Astrocyte (in vitro differentiated cells and primary cell): ENCODE data around the gene NTN4.

Experiments
- CTCF ChIP-seq: IDR thresholded peaks from 2 replicates; pipeline ENCODE4 v1.5.1; 2011; ENCODE audit warnings: low read depth, mild to moderate bottlenecking, inconsistent platforms, low read length, moderate library complexity; ENCODE audit not compliant: insufficient read depth
- EZH2 ChIP-seq: IDR thresholded peaks from 2 replicates; pipeline ENCODE4 v1.6.1; 2012; ENCODE audit warnings: mild to moderate bottlenecking, low read length, inconsistent platforms; ENCODE audit not compliant: insufficient read depth

- TF ChIP-seq CTCF, result no peak
- no peak for TF ChIP-seq EZH2
Measured at GRCh38 chr12:95630496-95630895, 160.1 kb downstream of the NTN4 start.
